ENCODE results near the gene CAV3. TPM values are rescaled to one million over a fixed set of nuclear protein-coding genes. Genes with fewer than 3 reads are reported as not detected.

The CAV3 gene
- total RNA-seq, 1 experiment from 2014 or later: not detected

GRCh38 chr3:8794247-8794646 lies 60.6 kb downstream of the CAV3 start:
- DNase-seq (ENCODE audit: low read depth): no peak

Other genes with a start within 250 kb of the CAV3 start
- 14.5 and 18.7 TPM in 2 replicates for gene LMCD1, start 232.0 kb upstream of the CAV3 start, total RNA-seq (2014; rRNA removed; shearing (Covaris generic))
- gene SSUH2, start 89.0 kb upstream of the CAV3 start, total RNA-seq (2014; rRNA removed; shearing (Covaris generic)): 0.27 and 0.40 TPM in 2 replicates
- 0.63 and 2.0 TPM in 2 replicates for gene OXTR, start 35.8 kb downstream of the CAV3 start, total RNA-seq (2014; rRNA removed; shearing (Covaris generic))
- gene RAD18, start 229.7 kb downstream of the CAV3 start, total RNA-seq (2014; rRNA removed; shearing (Covaris generic)): 17.6 and 28.8 TPM in 2 replicates